GM12873 (cell line): ENCODE data around the gene SNX10.

Source experiments
- CTCF ChIP-seq: IDR thresholded peaks from 2 replicates; pipeline ENCODE4 v1.5.1; 2012; ENCODE audit warnings: low read depth, mild to moderate bottlenecking, moderate library complexity, low read length, control low read depth; ENCODE audit not compliant: insufficient read depth; ENCODE audit errors: missing control alignments

The SNX10 gene

GRCh38 chr7:26423436-26423835 lies 131.8 kb downstream of the SNX10 start:
- TF ChIP-seq CTCF, result no peak
